Fibroblast of pulmonary artery (primary cell): ENCODE data around the gene PHKG2.

ENCODE experiments used
- DNase-seq: peaks from one replicate; pipeline ENCODE4 v3.0.0-alpha.2; 2010; ENCODE audit warnings: low read depth
- H3K4me3 ChIP-seq: replicated peaks from 2 replicates; pipeline ENCODE4 v1.5.1; 2011; ENCODE audit warnings: low read depth, mild to moderate bottlenecking, control low read depth, low read length, moderate library complexity
- TF ChIP-seq, protein P1 (sequence below): IDR thresholded peaks from 2 replicates; pipeline ENCODE4 v1.5.1; 2011; ENCODE audit warnings: mild to moderate bottlenecking, control low read depth, low read length, inconsistent platforms; ENCODE audit errors: missing control alignments

Gene PHKG2

DNA sequence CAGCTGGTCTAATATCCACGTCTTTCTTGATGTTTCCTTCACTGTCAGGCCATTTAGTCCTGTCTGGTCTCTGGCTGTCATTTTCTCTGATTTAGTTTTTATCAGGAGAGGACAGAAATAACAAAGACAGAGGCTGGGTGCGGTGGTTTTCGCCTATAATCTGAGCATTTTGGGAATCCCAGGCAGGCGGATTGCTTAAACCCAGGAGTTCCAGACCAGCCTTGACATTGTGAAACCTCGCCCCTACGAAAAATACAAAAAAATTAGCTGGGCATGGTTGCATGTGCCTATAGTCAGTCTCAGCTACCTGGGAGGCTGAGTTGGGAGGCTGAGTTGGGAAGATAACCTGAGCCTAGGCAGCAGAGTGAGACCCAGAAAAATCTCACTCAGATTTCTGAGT is 42.2 kb upstream of the PHKG2 start:
- TF ChIP-seq, protein P1, sequence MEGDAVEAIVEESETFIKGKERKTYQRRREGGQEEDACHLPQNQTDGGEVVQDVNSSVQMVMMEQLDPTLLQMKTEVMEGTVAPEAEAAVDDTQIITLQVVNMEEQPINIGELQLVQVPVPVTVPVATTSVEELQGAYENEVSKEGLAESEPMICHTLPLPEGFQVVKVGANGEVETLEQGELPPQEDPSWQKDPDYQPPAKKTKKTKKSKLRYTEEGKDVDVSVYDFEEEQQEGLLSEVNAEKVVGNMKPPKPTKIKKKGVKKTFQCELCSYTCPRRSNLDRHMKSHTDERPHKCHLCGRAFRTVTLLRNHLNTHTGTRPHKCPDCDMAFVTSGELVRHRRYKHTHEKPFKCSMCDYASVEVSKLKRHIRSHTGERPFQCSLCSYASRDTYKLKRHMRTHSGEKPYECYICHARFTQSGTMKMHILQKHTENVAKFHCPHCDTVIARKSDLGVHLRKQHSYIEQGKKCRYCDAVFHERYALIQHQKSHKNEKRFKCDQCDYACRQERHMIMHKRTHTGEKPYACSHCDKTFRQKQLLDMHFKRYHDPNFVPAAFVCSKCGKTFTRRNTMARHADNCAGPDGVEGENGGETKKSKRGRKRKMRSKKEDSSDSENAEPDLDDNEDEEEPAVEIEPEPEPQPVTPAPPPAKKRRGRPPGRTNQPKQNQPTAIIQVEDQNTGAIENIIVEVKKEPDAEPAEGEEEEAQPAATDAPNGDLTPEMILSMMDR: no peak
- no peak for DNase-seq
- no peak overlapping the region for H3K4me3 ChIP-seq

DNA sequence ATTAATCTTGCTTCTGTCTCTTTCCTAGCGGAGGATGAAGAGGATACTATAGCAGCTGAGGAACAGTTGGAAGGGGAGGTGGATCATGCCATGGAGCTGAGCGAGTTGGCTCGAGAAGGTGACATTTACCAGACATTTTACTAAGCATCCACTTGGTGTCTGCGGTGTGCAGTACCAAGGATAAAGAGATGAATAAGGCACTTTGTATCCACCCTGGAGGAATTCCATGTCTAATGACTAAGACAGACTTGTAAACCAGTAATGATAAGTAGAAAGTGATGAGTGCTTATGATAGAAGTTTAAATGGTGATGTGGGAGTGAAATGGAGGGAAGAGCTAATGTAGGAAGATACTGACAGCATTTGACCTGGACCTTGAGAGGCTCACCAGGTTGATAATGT is 37.3 kb upstream of the PHKG2 start:
- no peak for DNase-seq
- TF ChIP-seq, protein P1: no peak
- no peak overlapping the region for H3K4me3 ChIP-seq

DNA sequence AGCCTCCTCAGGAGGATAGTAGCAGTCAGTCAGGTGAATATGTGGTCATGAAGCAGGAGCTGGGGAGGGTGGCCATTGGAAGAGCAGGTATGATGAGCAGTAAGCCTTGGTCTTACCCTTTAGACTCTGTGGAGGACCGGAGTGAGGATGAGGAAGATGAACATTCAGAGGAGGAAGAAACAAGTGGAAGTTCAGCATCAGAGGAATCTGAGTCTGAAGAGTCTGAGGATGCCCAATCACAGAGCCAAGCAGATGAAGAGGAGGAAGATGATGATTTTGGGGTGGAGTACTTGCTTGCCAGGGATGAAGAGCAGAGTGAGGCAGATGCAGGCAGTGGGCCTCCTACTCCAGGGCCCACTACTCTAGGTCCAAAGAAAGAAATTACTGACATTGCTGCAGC is 36.5 kb upstream of the PHKG2 start:
- TF ChIP-seq, protein P1: no peak
- no peak overlapping the region for H3K4me3 ChIP-seq
- no peak for DNase-seq

DNA sequence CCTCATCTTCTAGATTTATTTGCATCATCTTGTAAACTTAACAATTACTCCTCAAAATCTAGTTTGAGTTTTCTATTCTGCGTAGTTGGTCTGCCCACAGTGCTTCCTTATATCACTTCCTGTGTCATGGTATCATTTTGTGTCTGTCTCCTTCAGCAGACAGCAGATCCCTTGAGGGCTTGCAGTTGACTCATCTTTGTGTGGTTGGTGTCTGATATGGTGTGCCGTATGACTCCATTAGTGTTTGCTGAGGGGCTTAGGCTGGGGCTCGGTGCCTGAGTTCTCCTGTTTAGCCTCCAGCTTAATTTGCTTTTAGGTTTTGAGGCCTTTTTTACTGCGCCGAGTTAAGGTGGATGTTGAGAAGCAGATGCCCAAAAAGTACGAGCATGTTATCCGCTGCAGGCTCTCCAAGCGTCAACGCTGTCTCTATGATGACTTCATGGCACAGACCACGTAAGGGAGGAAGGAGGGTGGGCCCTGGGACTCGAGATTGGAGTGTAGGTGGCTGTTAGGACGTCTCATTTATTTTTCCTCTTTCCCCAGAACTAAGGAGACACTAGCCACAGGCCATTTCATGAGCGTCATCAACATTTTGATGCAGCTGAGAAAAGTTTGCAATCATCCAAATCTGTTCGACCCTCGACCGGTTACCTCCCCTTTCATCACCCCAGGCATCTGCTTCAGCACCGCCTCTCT is 32.3 kb upstream of the PHKG2 start:
- DNase-seq: peak; percentile 41
- H3K4me3 ChIP-seq: no peak overlapping the region
- TF ChIP-seq, protein P1: no peak

DNA sequence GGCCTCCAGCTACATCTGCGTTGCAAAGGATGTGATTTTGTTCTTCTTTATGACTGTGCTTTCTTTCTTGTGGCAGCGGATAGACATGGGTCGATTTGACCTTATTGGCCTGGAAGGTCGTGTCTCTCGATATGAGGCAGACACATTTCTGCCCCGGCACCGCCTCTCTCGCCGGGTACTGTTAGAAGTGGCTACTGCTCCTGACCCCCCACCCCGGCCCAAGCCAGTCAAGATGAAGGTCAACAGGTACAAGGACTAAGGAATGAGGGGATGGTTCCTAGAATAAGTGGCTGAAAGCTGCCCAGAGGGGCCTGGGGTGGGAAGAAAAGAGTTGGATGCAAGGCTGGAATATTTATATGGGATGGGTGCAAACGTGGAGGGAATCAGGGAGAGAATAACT is 28.1 kb upstream of the PHKG2 start:
- TF ChIP-seq, protein P1: no peak
- no peak overlapping the region for H3K4me3 ChIP-seq
- DNase-seq: no peak

DNA sequence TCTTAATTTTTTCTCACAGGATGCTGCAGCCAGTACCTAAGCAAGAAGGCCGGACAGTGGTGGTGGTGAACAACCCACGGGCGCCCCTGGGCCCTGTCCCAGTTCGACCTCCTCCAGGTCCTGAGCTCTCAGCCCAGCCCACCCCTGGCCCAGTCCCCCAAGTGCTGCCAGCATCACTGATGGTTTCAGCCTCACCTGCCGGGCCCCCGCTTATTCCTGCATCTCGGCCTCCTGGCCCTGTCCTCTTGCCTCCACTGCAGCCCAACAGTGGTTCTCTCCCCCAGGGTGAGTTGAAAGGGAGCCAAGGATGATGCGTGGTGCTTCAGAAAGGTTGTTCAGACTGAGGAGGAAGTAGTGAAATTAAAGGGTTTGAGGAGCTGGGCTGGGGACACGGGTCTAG is 27.5 kb upstream of the PHKG2 start:
- no peak overlapping the region for H3K4me3 ChIP-seq
- TF ChIP-seq, protein P1: no peak
- DNase-seq: no peak

DNA sequence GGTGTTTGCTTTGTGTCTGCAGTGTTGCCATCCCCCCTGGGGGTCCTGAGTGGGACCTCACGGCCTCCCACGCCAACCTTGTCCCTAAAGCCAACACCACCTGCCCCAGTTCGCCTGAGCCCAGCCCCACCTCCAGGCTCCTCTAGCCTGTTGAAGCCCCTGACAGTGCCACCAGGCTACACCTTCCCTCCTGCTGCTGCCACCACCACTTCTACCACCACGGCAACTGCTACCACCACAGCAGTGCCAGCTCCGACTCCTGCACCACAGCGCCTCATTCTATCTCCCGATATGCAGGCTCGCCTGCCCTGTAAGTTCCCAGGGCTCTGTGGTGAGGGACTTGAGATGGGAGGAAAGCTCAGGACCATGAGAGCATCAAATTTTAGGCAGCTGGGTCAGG is 27.1 kb upstream of the PHKG2 start:
- H3K4me3 ChIP-seq: no peak overlapping the region
- TF ChIP-seq, protein P1: no peak
- DNase-seq: no peak
